ENCODE data around the gene MSI2.

MSI2 gene

DNA sequence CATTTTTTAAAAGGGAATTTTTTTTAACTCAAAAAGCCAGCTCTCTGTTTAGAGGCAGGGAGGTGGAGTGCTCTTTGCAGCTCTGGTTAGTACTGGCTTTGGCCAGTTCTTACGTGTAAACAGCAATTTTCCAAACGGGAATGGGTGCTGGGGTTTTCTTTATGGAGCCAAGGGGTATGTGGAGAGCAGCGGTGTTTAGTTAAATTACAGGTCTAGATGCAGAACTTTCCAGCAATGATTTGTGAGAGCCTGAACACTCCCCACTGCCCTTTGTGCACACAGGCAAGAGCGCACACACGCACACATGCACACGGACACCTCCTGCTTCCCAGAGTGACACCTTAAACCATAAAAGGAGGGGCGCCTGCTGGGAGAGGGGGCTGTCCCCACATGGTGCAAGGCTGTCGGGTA lies 140.2 kb downstream of the MSI2 start:
- DNase-seq (ENCODE audit: low read depth): no peak

DNA sequence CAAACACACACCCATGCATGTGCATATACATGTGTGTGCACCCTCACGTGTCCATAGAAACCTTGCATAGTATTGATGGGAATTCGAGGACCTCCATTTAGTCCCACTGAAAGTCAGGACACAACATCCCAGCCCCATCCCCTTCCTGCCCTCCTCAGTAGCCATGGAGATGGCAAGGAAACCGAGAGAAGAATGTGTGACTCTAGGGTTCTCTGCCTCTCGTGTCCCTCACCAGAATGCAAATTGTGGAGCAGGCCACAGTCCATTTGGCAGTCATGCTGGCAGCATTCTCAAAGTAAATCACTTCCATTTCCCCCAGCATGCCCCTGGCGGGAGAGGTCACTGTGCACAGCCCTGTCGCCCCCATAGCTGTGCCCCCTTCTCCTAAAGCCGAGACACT lies 141.1 kb downstream of the MSI2 start:
- no peak for DNase-seq (ENCODE audit: low read depth)

- DNase-seq (ENCODE audit: low read depth): no peak
Observed at GRCh38 chr17:57399690-57400089, 143.4 kb downstream of the MSI2 start.

GRCh38 chr17:57400648-57401047 lies 144.3 kb downstream of the MSI2 start:
- no peak for DNase-seq (ENCODE audit: low read depth)

GRCh38 chr17:57401556-57402488 lies 145.5 kb downstream of the MSI2 start:
- DNase-seq (ENCODE audit: low read depth): no peak

- no peak for DNase-seq (ENCODE audit: low read depth)
Observed at GRCh38 chr17:57402681-57403180, 146.4 kb downstream of the MSI2 start.

GRCh38 chr17:57403236-57403635 lies 146.9 kb downstream of the MSI2 start:
- no peak for DNase-seq (ENCODE audit: low read depth)

GRCh38 chr17:57404073-57404472 lies 147.8 kb downstream of the MSI2 start:
- no peak for DNase-seq (ENCODE audit: low read depth)

DNA sequence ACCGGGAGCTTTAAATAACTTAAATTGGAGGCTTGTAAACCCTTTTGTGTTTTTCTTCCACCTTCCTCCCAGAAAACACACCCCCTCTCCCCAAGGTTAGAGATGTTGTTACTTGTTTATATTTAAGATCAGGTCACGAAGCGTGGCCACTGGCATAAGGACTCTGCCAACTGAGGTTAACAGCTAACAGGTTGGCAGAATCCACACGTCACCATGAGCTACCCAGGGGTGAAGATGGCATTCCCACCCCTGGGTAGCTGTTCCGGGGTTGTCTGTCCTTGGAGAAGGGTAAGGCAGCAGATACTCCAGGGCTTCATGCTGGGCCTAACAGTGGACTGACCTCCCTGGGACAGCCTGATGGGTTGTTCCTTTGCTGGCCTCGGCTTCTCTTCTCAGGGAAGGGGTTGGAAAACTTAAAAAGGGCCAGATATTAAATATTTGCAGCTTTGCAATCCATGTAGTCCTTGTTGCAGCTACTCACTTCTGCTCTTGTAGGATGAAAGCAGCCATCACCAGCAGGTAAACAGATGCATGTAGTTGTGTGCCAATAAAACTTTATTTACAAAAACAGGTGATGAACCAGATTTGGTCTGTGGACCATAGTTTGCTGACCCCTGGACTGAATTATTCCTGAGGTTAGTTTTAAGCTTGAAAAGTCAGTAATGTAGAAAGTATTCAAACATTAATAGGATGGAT lies 148.6 kb downstream of the MSI2 start:
- DNase-seq (ENCODE audit: low read depth): no peak

GRCh38 chr17:57405491-57406072 lies 149.3 kb downstream of the MSI2 start:
- no peak for DNase-seq (ENCODE audit: low read depth)

GRCh38 chr17:57406131-57406980 lies 150.0 kb downstream of the MSI2 start:
- no peak for DNase-seq (ENCODE audit: low read depth)

DNA sequence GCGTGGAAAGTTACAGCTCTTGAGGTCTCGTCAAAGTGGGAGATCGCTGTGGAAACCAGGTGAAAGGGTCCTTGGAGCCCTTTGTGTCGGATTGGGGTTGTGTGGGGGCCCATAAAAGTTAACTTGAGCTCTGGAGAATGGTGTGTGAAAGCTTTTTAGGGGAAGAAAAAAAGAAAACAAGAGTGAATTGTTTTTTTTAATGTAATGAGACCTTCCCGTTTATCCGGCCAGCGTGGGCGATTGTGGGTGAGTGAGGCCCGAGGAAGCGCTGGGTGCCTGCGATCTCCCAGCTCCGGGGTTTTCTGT lies 150.6 kb downstream of the MSI2 start:
- DNase-seq (ENCODE audit: low read depth): no peak

- DNase-seq (ENCODE audit: low read depth): no peak
Observed at GRCh38 chr17:57407287-57408070, 151.2 kb downstream of the MSI2 start.

DNA sequence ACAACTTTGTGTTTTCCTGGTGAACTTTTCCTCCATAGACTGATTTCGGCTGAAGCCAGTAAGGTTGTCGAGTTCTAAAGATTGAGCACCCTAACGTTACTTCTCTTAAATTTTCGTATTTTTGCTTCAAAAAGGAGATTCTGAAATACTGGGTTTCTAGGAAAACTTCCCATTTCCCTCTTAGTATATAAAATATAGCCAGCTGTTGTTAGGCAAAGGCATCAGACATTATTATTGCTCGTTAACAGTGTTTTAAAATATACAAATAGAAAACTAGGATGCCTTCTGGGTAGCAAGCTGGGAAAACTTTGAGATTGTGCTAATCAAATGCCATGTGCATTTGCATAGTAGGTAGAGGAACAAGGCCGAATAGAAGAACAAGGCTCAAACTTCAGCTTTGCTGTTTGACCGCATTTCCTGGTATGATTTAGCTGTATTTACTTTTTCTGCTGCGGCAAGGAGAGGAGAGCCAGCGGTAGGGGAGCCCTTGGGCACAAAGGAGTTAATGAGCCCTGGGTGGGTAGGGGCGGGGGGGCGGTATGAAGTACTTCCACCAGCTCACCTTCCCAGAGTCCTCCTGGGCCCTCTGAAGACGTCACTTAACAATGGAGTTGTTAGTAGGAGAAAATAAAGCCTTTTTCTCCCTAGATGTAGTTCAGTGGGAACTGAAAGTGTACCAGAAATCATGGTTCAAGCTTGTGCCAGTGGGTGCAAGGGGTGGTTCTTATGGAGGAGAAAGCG lies 151.9 kb downstream of the MSI2 start:
- DNase-seq (ENCODE audit: low read depth): no peak

DNA sequence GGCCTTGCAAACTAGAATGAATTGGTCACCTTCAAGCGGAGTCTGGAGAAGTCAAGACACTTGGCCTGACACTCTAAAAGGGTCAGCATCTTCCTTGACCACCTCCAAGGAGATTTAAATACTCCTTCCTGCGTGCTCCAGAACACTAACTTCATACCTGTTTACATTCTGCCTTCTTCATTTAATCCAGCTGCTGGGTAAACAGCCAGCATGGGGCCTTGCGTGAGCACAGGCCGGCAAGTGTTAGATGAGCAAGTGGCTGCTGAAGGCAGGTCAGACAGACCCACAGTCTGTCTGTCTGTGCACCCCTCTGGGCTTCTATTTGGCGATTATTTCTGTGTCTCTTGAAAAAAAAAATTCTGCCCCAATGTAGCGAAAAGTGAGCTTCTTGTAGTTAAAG lies 153.8 kb downstream of the MSI2 start:
- DNase-seq (ENCODE audit: low read depth): no peak

DNA sequence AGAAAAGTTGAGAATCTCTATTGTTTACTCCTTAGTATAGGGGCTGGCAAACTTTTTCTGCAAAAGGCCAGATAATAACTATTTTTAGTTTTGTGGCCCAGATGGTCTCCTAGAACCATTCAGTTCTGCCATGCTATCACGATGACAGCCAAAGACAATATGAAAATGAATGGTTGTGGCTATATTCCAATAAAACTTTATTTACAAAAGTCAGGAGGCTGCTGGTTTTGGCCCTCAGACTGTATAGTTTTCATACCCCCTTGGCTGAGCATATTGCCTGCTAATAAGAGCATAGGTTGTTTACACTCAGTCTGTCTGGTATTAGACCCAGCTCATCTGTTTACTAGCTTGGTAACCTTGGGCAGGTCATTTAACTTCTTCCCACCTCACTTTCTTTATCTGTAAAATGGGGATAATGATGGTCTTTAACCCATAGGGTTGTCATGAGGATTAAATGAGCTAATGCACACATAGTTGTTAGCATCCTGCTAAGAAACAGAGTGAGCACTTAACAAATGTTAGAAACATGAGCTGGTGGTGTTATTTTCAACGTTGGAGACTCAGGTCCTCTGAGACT lies 156.3 kb downstream of the MSI2 start:
- no peak for DNase-seq (ENCODE audit: low read depth)

- DNase-seq (ENCODE audit: low read depth): no peak
Observed at GRCh38 chr17:57413848-57414651, 157.7 kb downstream of the MSI2 start.

DNA sequence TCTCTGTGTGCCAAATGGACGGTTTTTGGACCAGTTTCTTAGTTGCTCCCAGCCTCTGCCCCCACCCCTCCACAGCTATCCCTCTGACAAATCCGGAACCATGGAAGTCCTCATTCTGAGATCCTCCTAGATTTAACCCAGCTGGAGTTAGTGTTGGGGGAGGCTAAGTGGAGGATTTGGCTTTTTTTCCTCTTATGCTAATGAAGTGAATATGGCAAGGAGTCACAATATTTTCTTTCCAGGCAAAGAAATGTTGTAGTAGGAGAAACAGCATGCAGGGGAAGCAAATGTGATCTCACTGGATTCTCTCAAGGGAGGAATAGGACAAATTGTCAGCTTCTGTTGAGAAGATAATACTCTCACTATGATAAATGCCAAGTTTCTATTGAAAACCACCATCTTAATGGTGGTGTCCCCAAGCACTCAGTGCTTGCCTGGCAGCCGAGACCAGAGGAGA lies 159.5 kb downstream of the MSI2 start:
- DNase-seq (ENCODE audit: low read depth): no peak

DNA sequence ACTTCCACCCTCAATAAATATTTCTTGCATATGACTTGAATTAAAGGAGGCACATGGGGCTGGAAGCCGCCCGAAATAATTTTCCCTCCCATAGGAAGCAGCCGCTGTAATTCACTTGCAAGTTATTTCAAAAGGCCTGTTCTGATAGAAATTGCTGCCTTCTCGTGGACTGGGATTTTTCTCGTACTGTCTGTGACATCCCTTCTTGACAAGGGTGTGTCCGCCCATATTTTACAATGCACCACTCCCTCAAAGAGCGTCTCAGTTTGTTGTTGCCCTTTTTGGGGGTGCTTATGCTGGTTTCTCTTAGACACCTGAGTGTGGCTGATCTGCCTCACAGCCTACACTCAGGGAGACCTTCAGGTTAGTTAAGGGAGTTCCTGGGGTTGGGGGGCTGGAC lies 160.0 kb downstream of the MSI2 start:
- DNase-seq (ENCODE audit: low read depth): no peak
